Astrocyte (in vitro differentiated cells and primary cell): ENCODE data around the gene RASAL1.

Experiments used
- EZH2 ChIP-seq: IDR thresholded peaks from 2 replicates; pipeline ENCODE4 v1.6.1; 2012; ENCODE audit warnings: mild to moderate bottlenecking, low read length, inconsistent platforms; ENCODE audit not compliant: insufficient read depth
- TF ChIP-seq, protein P1 (sequence below): IDR thresholded peaks from 2 replicates; pipeline ENCODE4 v1.5.1; 2011; ENCODE audit warnings: low read depth, mild to moderate bottlenecking, inconsistent platforms, low read length, moderate library complexity; ENCODE audit not compliant: insufficient read depth

DNA sequence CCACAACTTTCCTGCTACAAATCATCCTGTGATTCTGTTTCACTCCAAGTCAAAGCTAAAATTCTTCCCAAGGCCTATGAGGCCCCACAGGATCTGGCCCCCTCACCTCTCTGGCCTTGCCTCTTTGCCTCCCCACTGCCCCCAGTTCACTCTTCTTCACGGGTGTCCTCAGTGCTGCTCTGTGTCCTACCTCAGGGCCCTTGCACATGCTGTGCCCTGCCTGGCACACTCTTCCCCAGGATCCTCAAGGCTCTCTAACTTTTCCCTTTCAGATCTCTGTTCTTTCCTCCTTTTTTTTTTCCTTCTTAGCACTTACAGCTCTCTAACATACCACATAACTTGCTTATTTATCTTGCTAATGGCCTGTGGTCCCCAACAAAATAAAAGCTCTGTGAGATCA, 29.2 kb downstream of the RASAL1 start:
- TF ChIP-seq, protein P1, sequence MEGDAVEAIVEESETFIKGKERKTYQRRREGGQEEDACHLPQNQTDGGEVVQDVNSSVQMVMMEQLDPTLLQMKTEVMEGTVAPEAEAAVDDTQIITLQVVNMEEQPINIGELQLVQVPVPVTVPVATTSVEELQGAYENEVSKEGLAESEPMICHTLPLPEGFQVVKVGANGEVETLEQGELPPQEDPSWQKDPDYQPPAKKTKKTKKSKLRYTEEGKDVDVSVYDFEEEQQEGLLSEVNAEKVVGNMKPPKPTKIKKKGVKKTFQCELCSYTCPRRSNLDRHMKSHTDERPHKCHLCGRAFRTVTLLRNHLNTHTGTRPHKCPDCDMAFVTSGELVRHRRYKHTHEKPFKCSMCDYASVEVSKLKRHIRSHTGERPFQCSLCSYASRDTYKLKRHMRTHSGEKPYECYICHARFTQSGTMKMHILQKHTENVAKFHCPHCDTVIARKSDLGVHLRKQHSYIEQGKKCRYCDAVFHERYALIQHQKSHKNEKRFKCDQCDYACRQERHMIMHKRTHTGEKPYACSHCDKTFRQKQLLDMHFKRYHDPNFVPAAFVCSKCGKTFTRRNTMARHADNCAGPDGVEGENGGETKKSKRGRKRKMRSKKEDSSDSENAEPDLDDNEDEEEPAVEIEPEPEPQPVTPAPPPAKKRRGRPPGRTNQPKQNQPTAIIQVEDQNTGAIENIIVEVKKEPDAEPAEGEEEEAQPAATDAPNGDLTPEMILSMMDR, result no peak
- no peak for TF ChIP-seq EZH2
